ENCODE data around the gene PERM1. TPM values are rescaled to one million over a fixed set of nuclear protein-coding genes. Genes with fewer than 3 reads are reported as not detected.

The PERM1 gene
- total RNA-seq, 1 experiment from 2014 or later = 1.5 TPM

- Histone ChIP-seq H3K4me1 (ENCODE audit: control insufficient read depth, insufficient read depth, low read length) (peaks cover 24% of the 10 kb centered on the region), H3K27me3 (ENCODE audit: control insufficient read depth, insufficient read depth, low read length) (no peaks in the 10 kb centered on the region), H3K36me3 (ENCODE audit: control insufficient read depth, insufficient read depth, low read length) (no peaks in the 10 kb centered on the region; the same call in 1 of the 2 replicates), H3K9me3 (ENCODE audit: control insufficient read depth, insufficient read depth, low read depth, low read length) (no peaks in the 10 kb centered on the region), H3K4me3 (ENCODE audit: low read depth in 2 of 2, low read length in 2 of 2) (no peak overlapping the region), H3K27ac (ENCODE audit: low read length) (no peak overlapping the region)
- in situ Hi-C loops (cut with HindIII; ENCODE audit: low pct_unique_long_range_greater_than_20kb, low sequenced_read_pairs) (no loop called here), intact Hi-C loops (cut with micrococcal nuclease; ENCODE audit: unreplicated experiment) (no loop called here)
- CTCF ChIA-PET = no interaction called here
- POLR2A ChIA-PET = no interaction called here
- no peak for TF ChIP-seq REST (IDR thresholded peaks at IDR 0.05; ENCODE audit: insufficient read depth in 1 of 2, low read depth in 2 of 2, low read length in 1 of 2)
- no peak for TF ChIP-seq TCF7L2 (IDR thresholded peaks at IDR 0.05; ENCODE audit: low read depth, low read length)
- BruUV-seq (replicated peaks) = no TSS peak
- no peak for DNase-seq (ENCODE audit: low read depth, low spot score)
- ATAC-seq = no peak
These were observed 23.9 kb upstream of the PERM1 start for GRCh38 chr1:1005774-1006304.

- intact Hi-C loops (cut with micrococcal nuclease; ENCODE audit: unreplicated experiment) = no loop called here
- H3K4me1 ChIP-seq (ENCODE audit: control insufficient read depth, insufficient read depth, low read length) = peaks cover 24% of the 10 kb centered on the region
- no peak overlapping the region for H3K4me3 ChIP-seq (ENCODE audit: low read depth in 2 of 2, low read length in 2 of 2)
- BruUV-seq (replicated peaks) = no TSS peak
- in situ Hi-C loops (cut with HindIII; ENCODE audit: low pct_unique_long_range_greater_than_20kb, low sequenced_read_pairs) = no loop called here
- H3K36me3 ChIP-seq (ENCODE audit: control insufficient read depth, insufficient read depth, low read length) = no peaks in the 10 kb centered on the region; the same call in 1 of the 2 replicates
- no peak for ATAC-seq
- POLR2A ChIA-PET = no interaction called here
- TF ChIP-seq CTCF (IDR thresholded peaks at IDR 0.05) = no peak
- TF ChIP-seq POLR2AphosphoS5 (IDR thresholded peaks at IDR 0.05; ENCODE audit: low read depth, low read length) = no peak
- TF ChIP-seq TCF7L2 (IDR thresholded peaks at IDR 0.05; ENCODE audit: low read depth, low read length) = no peak
- TF ChIP-seq SIN3A (IDR thresholded peaks at IDR 0.05; ENCODE audit: borderline replicate concordance, insufficient read depth, low read depth, low read length) = no peak
- no peak for TF ChIP-seq REST (IDR thresholded peaks at IDR 0.05; ENCODE audit: insufficient read depth in 1 of 2, low read depth in 2 of 2, low read length in 1 of 2)
- H3K27ac ChIP-seq (ENCODE audit: low read length) = 0 out of 2 replicates have a peak overlapping the region, but pooled peaks have one; percentile 6
- CTCF ChIA-PET = no interaction called here
- no peaks in the 10 kb centered on the region for H3K9me3 ChIP-seq (ENCODE audit: control insufficient read depth, insufficient read depth, low read depth, low read length)
- no peak for DNase-seq (ENCODE audit: low read depth, low spot score)
- no peaks in the 10 kb centered on the region for H3K27me3 ChIP-seq (ENCODE audit: control insufficient read depth, insufficient read depth, low read length)
These were observed 23.1 kb upstream of the PERM1 start for GRCh38 chr1:1004780-1005697.

All from Panc1 (cell line).